Gastroesophageal sphincter (tissue), 3 donors: ENCODE data around the gene LGMN.

Experiments used
- EP300 ChIP-seq: sonication (generic); formaldehyde crosslinking; IDR thresholded peaks from one replicate; pipeline ENCODE4 v1.6.1; 2017; ENCODE audit warnings: antibody characterized with exemption, mild to moderate bottlenecking
- POLR2AphosphoS5 ChIP-seq: sonication (generic); formaldehyde crosslinking; IDR thresholded peaks from one replicate; pipeline ENCODE4 v1.6.1; 2017; ENCODE audit warnings: antibody characterized with exemption
- TF ChIP-seq, protein P1 (sequence below), 4 experiments: fragments of 200-600 bp in 2 of 4; fragments of 450-650 bp in 2 of 4; sonication (generic) in 1 of 4; IDR thresholded peaks; one replicate each; pipeline ENCODE4 v1.5.1; 2017 to 2019; ENCODE audit warnings: antibody characterized with exemption in 4 of 4, mild to moderate bottlenecking in 2 of 4, moderate library complexity in 2 of 4

GRCh38 chr14:92676403-92677086 is 71.9 kb downstream of the LGMN start:
- TF ChIP-seq, protein P1, sequence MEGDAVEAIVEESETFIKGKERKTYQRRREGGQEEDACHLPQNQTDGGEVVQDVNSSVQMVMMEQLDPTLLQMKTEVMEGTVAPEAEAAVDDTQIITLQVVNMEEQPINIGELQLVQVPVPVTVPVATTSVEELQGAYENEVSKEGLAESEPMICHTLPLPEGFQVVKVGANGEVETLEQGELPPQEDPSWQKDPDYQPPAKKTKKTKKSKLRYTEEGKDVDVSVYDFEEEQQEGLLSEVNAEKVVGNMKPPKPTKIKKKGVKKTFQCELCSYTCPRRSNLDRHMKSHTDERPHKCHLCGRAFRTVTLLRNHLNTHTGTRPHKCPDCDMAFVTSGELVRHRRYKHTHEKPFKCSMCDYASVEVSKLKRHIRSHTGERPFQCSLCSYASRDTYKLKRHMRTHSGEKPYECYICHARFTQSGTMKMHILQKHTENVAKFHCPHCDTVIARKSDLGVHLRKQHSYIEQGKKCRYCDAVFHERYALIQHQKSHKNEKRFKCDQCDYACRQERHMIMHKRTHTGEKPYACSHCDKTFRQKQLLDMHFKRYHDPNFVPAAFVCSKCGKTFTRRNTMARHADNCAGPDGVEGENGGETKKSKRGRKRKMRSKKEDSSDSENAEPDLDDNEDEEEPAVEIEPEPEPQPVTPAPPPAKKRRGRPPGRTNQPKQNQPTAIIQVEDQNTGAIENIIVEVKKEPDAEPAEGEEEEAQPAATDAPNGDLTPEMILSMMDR (IDR thresholded peaks at IDR 0.05): no peak
- TF ChIP-seq POLR2AphosphoS5 (no peak), EP300 (no peak)
